Caco-2 (cell line): ENCODE results near the gene MCM10. TPM values are rescaled to one million over a fixed set of nuclear protein-coding genes. Genes with fewer than 3 reads are reported as not detected.

Experiments
- BruUV-seq: library from RNA; stranded (reverse); fragments of 400-500 nt; replicated peaks from 2 replicates; lab custom pipeline; 2021; lab: Mats Ljungman, UMichigan
- CTCF ChIA-PET: fragments of 300-600 bp; sonication (Branson Sonifier 250); formaldehyde crosslinking; loops from one replicate; lab custom pipeline; 2022; ENCODE audit warnings: antibody characterized with exemption; lab: Charles Lee
- POLR2A ChIA-PET: fragments of 300-600 bp; sonication (Branson Sonifier 250); formaldehyde crosslinking; loops from one replicate; lab custom pipeline; 2022; ENCODE audit warnings: antibody characterized with exemption; lab: Charles Lee
- DNase-seq, 2 experiments: peaks; one replicate each; pipeline versions ENCODE4 v3.0.0 to v3.0.0-alpha.2; 2020 to 2022
- H3K27me3 ChIP-seq: replicated peaks from 2 replicates; pipeline ENCODE4 v1.6.0; 2011; ENCODE audit warnings: low read length; ENCODE audit not compliant: control insufficient read depth, insufficient read depth
- H3K36me3 ChIP-seq: 2 replicates; pipeline ENCODE4 v1.5.1; 2011; ENCODE audit warnings: low read length; ENCODE audit not compliant: control insufficient read depth, insufficient read depth
- H3K4me1 ChIP-seq: fragments of 250-450 bp; sonication (Bioruptor Pico); 2 replicates; pipeline ENCODE4 v1.5.1; 2020; ENCODE audit warnings: mild to moderate bottlenecking
- H3K4me3 ChIP-seq: 2 replicates; pipeline ENCODE4 v1.5.1; 2011; ENCODE audit warnings: low read depth, mild to moderate bottlenecking, control low read depth, low read length
- H3K9me3 ChIP-seq: fragments of 250-450 bp; sonication (Bioruptor Pico); 2 replicates; pipeline ENCODE4 v1.5.1; 2020; ENCODE audit warnings: mild to moderate bottlenecking, moderate library complexity
- H3K27ac Mint-ChIP-seq: one replicate; pipeline ENCODE4 v1.8.0; 2022; ENCODE audit warnings: mixed read lengths; ENCODE audit not compliant: unreplicated experiment
- H3K27me3 Mint-ChIP-seq: one replicate; pipeline ENCODE4 v1.8.0; 2022; ENCODE audit warnings: mixed read lengths; ENCODE audit not compliant: insufficient read depth, unreplicated experiment
- H3K36me3 Mint-ChIP-seq: one replicate; pipeline ENCODE4 v1.8.0; 2022; ENCODE audit warnings: mild to moderate bottlenecking, mixed read lengths; ENCODE audit not compliant: insufficient read depth, unreplicated experiment
- H3K4me1 Mint-ChIP-seq: one replicate; pipeline ENCODE4 v1.8.0; 2022; ENCODE audit warnings: low read depth, mixed read lengths; ENCODE audit not compliant: unreplicated experiment
- H3K4me3 Mint-ChIP-seq: one replicate; pipeline ENCODE4 v1.8.0; 2022; ENCODE audit warnings: mild to moderate bottlenecking, moderate library complexity, mixed read lengths; ENCODE audit not compliant: unreplicated experiment
- H3K9me3 Mint-ChIP-seq: one replicate; pipeline ENCODE4 v1.8.0; 2022; ENCODE audit warnings: mixed read lengths; ENCODE audit not compliant: unreplicated experiment
- intact Hi-C: fragments of 100-400 bp; cut with micrococcal nuclease; formaldehyde crosslinking; loops from one replicate; pipeline ENCODE4 v1.10.0; 2022; ENCODE audit not compliant: unreplicated experiment
- total RNA-seq: library from RNA; stranded (reverse); gene quantifications from 2 replicates; pipeline ENCODE4 v1.2.3, GENCODE V29; 2022
- TF ChIP-seq, protein P1 (sequence below), 2 experiments: fragments of 200-600 bp in 1 of 2; IDR thresholded peaks; 1 replicate in 1 of 2; 2 replicates in 1 of 2; pipeline versions ENCODE4 v1.5.1 to v1.8.0; 2011 to 2022; ENCODE audit warnings: antibody characterized with exemption in 1 of 2, control low read depth in 1 of 2, inconsistent platforms in 1 of 2, low read depth in 1 of 2, low read length in 1 of 2, mild to moderate bottlenecking in 1 of 2, moderate library complexity in 1 of 2; ENCODE audit not compliant: insufficient read depth in 1 of 2, severe bottlenecking in 1 of 2, unreplicated experiment in 1 of 2

MCM10 gene
- total RNA-seq, 1 experiment from 2014 or later = 55.0 TPM

DNA sequence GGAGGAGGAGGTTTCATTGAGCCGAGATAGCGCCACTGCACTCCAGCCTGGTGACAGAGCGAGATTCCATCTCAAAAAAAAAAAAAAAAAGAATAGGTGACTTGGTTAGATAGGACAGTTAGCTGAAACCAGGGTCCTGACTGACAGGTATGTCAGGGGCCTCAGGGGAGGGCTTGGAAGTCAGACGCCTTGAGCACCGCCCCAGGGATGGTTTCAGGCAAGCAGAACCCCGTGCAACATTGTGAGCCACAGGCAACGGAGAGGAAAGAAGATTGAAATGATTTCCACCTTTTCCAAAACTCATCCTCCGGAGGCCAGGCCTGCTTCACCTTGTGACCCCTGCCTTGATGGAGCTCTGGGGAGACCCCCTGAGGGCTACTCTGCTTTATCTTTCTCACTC, 64.2 kb downstream of the MCM10 start:
- Mint-ChIP-seq H3K4me3 (no peak overlapping the region), H3K27ac (no peak overlapping the region), H3K27me3 (no peaks in the 10 kb centered on the region), H3K4me1 (no peaks in the 10 kb centered on the region), H3K36me3 (no peaks in the 10 kb centered on the region), H3K9me3 (no peaks in the 10 kb centered on the region)
- intact Hi-C loops = no loop called here
- no peak for DNase-seq
- Histone ChIP-seq H3K9me3 (no peaks in the 10 kb centered on the region), H3K4me1 (no peaks in the 10 kb centered on the region), H3K36me3 (no peaks in the 10 kb centered on the region), H3K27me3 (no peaks in the 10 kb centered on the region), H3K4me3 (no peak overlapping the region)
- TF ChIP-seq, protein P1, sequence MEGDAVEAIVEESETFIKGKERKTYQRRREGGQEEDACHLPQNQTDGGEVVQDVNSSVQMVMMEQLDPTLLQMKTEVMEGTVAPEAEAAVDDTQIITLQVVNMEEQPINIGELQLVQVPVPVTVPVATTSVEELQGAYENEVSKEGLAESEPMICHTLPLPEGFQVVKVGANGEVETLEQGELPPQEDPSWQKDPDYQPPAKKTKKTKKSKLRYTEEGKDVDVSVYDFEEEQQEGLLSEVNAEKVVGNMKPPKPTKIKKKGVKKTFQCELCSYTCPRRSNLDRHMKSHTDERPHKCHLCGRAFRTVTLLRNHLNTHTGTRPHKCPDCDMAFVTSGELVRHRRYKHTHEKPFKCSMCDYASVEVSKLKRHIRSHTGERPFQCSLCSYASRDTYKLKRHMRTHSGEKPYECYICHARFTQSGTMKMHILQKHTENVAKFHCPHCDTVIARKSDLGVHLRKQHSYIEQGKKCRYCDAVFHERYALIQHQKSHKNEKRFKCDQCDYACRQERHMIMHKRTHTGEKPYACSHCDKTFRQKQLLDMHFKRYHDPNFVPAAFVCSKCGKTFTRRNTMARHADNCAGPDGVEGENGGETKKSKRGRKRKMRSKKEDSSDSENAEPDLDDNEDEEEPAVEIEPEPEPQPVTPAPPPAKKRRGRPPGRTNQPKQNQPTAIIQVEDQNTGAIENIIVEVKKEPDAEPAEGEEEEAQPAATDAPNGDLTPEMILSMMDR (IDR thresholded peaks at IDR 0.05; ENCODE audit: insufficient read depth in 1 of 2, low read depth in 1 of 2, low read length in 1 of 2, severe bottlenecking in 1 of 2, unreplicated experiment in 1 of 2) = no peak
- no TSS peak for BruUV-seq
- POLR2A ChIA-PET = no interaction called here
- CTCF ChIA-PET = no interaction called here

DNA sequence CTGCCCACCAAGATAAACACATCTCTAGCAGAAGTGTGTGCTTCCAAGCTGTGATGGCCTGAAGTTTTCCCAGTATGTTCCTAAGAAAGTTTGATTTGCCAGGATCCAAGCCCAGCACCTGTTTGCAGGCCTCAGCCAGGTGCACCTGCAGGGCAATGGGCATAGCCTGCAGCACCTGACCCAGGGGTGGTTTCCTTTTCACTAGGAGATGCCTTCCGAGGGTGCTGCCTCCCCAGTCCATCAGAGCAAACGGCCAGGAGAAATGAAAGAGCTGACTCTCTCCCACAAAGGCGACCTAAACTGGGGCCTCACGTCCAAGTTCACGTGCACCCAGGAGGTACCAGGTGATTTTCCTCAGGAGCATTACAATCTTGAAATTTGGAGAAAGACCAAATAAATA, 65.7 kb downstream of the MCM10 start:
- H3K9me3 ChIP-seq = no peaks in the 10 kb centered on the region
- ChIA-PET POLR2A (no interaction called here), CTCF (no interaction called here)
- H3K36me3 ChIP-seq = no peaks in the 10 kb centered on the region
- Mint-ChIP-seq H3K4me3 (no peak overlapping the region), H3K4me1 (no peaks in the 10 kb centered on the region), H3K27ac (no peak overlapping the region), H3K36me3 (no peaks in the 10 kb centered on the region), H3K9me3 (no peaks in the 10 kb centered on the region), H3K27me3 (no peaks in the 10 kb centered on the region)
- TF ChIP-seq, protein P1 (IDR thresholded peaks at IDR 0.05; ENCODE audit: insufficient read depth in 1 of 2, low read depth in 1 of 2, low read length in 1 of 2, severe bottlenecking in 1 of 2, unreplicated experiment in 1 of 2) = no peak
- no peak overlapping the region for H3K4me3 ChIP-seq
- H3K4me1 ChIP-seq = no peaks in the 10 kb centered on the region
- no peaks in the 10 kb centered on the region for H3K27me3 ChIP-seq
- no TSS peak for BruUV-seq
- intact Hi-C loops = no loop called here
- DNase-seq = no peak

DNA sequence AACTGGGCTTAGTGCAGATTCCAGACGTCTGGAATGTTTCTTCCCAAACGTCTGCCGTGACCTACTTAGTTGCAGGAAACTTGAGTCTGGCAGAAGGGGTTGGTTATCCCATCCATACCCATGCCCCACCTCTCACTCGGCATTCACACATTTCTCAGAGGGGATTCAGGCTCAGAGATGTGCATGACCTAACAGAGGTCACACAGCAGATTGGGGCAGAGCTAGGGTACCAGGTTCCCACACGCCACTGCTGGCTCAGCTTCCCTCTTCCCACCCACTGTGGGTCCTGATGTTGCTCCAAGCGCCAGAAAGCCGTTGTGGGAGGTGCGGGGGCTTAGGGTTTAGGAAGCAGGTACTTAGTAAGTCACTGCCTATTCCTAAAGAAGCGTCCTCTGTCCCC, 69.8 kb downstream of the MCM10 start:
- no peak overlapping the region for H3K4me3 Mint-ChIP-seq
- H3K27me3 Mint-ChIP-seq = no peaks in the 10 kb centered on the region
- CTCF ChIA-PET = no interaction called here
- no TSS peak for BruUV-seq
- no peaks in the 10 kb centered on the region for H3K4me1 Mint-ChIP-seq
- no peaks in the 10 kb centered on the region for H3K27me3 ChIP-seq
- H3K4me3 ChIP-seq = no peak overlapping the region
- H3K36me3 ChIP-seq = no peaks in the 10 kb centered on the region
- H3K27ac Mint-ChIP-seq = no peak overlapping the region
- H3K9me3 ChIP-seq = no peaks in the 10 kb centered on the region
- H3K36me3 Mint-ChIP-seq = no peaks in the 10 kb centered on the region
- H3K4me1 ChIP-seq = no peaks in the 10 kb centered on the region
- H3K9me3 Mint-ChIP-seq = no peaks in the 10 kb centered on the region
- intact Hi-C loops = no loop called here
- peak in 1 of 2 experiments; percentile 27 for DNase-seq
- POLR2A ChIA-PET = no interaction called here
- TF ChIP-seq, protein P1 (IDR thresholded peaks at IDR 0.05; ENCODE audit: insufficient read depth in 1 of 2, low read depth in 1 of 2, low read length in 1 of 2, severe bottlenecking in 1 of 2, unreplicated experiment in 1 of 2) = no peak
